HepG2 (cell line): Measurements from ENCODE around the gene RUVBL2. TPM values are rescaled to one million over a fixed set of nuclear protein-coding genes. Genes with fewer than 3 reads are reported as not detected.

Experiments
- ATAC-seq: fragments of 200-7000 bp; cut with Tn5 transposase; 3 replicates; pipeline ENCODE4 v1.9.1; 2020; ENCODE audit warnings: mild to moderate bottlenecking, moderate library complexity
- BruUV-seq: library from RNA; stranded (reverse); fragments of 400-500 nt; replicated peaks from 2 replicates; lab custom pipeline; 2021; lab: Mats Ljungman, UMichigan
- CTCF ChIA-PET: fragments of 300-600 bp; formaldehyde crosslinking; extraction: SDS; loops from one replicate; lab custom pipeline; 2021; ENCODE audit warnings: low total read pairs, inconsistent platforms, low intra/inter-chr PET ratio; lab: Yijun Ruan, JAX
- POLR2A ChIA-PET: fragments of 350-600 bp; sonication (Branson Sonifier 250); formaldehyde crosslinking; loops from one replicate; lab custom pipeline; 2020; ENCODE audit warnings: antibody characterized with exemption, inconsistent platforms; lab: Yijun Ruan, JAX
- DNase-seq: peaks from one replicate; pipeline ENCODE4 v3.0.0-alpha.2; 2015; ENCODE audit warnings: low spot score
- FAIRE-seq: peaks from 3 replicates; lab custom pipeline; 2011; peaks lifted over from hg19 to GRCh38; lab: Jason Lieb, UNC
- H2AFZ ChIP-seq: one replicate; pipeline ENCODE4 v1.6.1; 2011; ENCODE audit warnings: low read length, inconsistent platforms
- H3K27ac ChIP-seq: fragments of 300-600 bp; 3 replicates; pipeline ENCODE4 v1.8.0; 2011; ENCODE audit warnings: mixed run types, mild to moderate bottlenecking, mixed read lengths, low read length, inconsistent platforms; ENCODE audit not compliant: insufficient read depth; ENCODE audit errors: extremely low read length
- H3K27me3 ChIP-seq, 2 experiments: fragments of 200-600 bp in 1 of 2; 2 replicates in 1 of 2; 3 replicates in 1 of 2; pipeline versions ENCODE4 v1.6.0 to v1.8.0; 2011; ENCODE audit warnings: low read length in 2 of 2, mild to moderate bottlenecking in 2 of 2, moderate library complexity in 2 of 2, inconsistent platforms in 1 of 2; ENCODE audit not compliant: insufficient read depth in 2 of 2, control insufficient read depth in 1 of 2
- H3K36me3 ChIP-seq, 2 experiments: fragments of 200-600 bp in 1 of 2; replicated peaks in 1 of 2; 2 replicates in 1 of 2; 3 replicates in 1 of 2; pipeline versions ENCODE4 v1.5.1 to v1.8.0; 2011; ENCODE audit warnings: low read length in 2 of 2, inconsistent platforms in 1 of 2; ENCODE audit not compliant: insufficient read depth in 2 of 2, control insufficient read depth in 1 of 2
- H3K4me1 ChIP-seq: 2 replicates; pipeline ENCODE4 v1.5.1; 2012; ENCODE audit warnings: low read length, inconsistent platforms; ENCODE audit not compliant: insufficient read depth
- H3K4me2 ChIP-seq: 2 replicates; pipeline ENCODE4 v1.6.0; 2011; ENCODE audit warnings: low read depth, low read length, inconsistent platforms
- H3K4me3 ChIP-seq, 3 experiments: fragments of 200-600 bp in 1 of 3; sonication (generic), shearing (Covaris generic) in 1 of 3; replicated peaks in 1 of 3; 2 replicates each; pipeline ENCODE4 v1.5.1; 2011 to 2016; ENCODE audit warnings: low read length in 3 of 3, inconsistent platforms in 2 of 3, low read depth in 2 of 3, mild to moderate bottlenecking in 2 of 3, control low read depth in 1 of 3, mixed read lengths in 1 of 3; ENCODE audit not compliant: insufficient read depth in 1 of 3
- H3K79me2 ChIP-seq: one replicate; pipeline ENCODE4 v1.6.1; 2011; ENCODE audit warnings: low read length, inconsistent platforms; ENCODE audit not compliant: insufficient read depth
- H3K9ac ChIP-seq: 2 replicates; pipeline ENCODE4 v1.6.0; 2011; ENCODE audit warnings: mild to moderate bottlenecking, low read depth, low read length, inconsistent platforms; ENCODE audit not compliant: insufficient read depth
- H3K9me3 ChIP-seq: 2 replicates; pipeline ENCODE4 v1.5.1; 2012; ENCODE audit warnings: mild to moderate bottlenecking, low read length
- H4K20me1 ChIP-seq: 2 replicates; pipeline ENCODE4 v1.6.0; 2011; ENCODE audit warnings: inconsistent platforms, mild to moderate bottlenecking, low read length, moderate library complexity; ENCODE audit not compliant: insufficient read depth
- CAMTA2 ChIP-seq: sonication (generic); formaldehyde crosslinking; IDR thresholded peaks from 2 replicates; pipeline ENCODE4 v1.4.0; 2020; ENCODE audit warnings: mild to moderate bottlenecking, missing genetic modification reagents, borderline replicate concordance
- CENPT ChIP-seq: sonication (generic); formaldehyde crosslinking; IDR thresholded peaks from 2 replicates; pipeline ENCODE4 v1.8.0; 2022; ENCODE audit warnings: low read depth, mild to moderate bottlenecking, moderate library complexity, missing genetic modification reagents
- DZIP1 ChIP-seq: sonication (generic); formaldehyde crosslinking; IDR thresholded peaks from 2 replicates; pipeline ENCODE4 v1.5.0; 2020; ENCODE audit warnings: mild to moderate bottlenecking, missing genetic modification reagents
- NCOA2 ChIP-seq: sonication (generic); formaldehyde crosslinking; IDR thresholded peaks from 2 replicates; pipeline ENCODE4 v1.8.0; 2022; ENCODE audit warnings: inconsistent platforms
- PCBP1 ChIP-seq: fragments of 200-400 bp; formaldehyde crosslinking; IDR thresholded peaks from 2 replicates; pipeline ENCODE4 v1.6.1; 2017; ENCODE audit warnings: mild to moderate bottlenecking, low read depth, low read length, borderline replicate concordance
- TEAD2 ChIP-seq: sonication (generic); formaldehyde crosslinking; IDR thresholded peaks from 2 replicates; pipeline ENCODE4 v1.9.0; 2021; ENCODE audit warnings: missing genetic modification reagents
- XRCC5 ChIP-seq: fragments of 200-400 bp; formaldehyde crosslinking; optimal IDR thresholded peaks from 2 replicates; pipeline ENCODE3; 2017; ENCODE audit warnings: mild to moderate bottlenecking, low read length
- ZNF547 ChIP-seq: sonication (generic); formaldehyde crosslinking; IDR thresholded peaks from 2 replicates; pipeline ENCODE4 v1.5.1; 2020; ENCODE audit warnings: mild to moderate bottlenecking, missing genetic modification reagents
- ZNF768 ChIP-seq: sonication (generic); formaldehyde crosslinking; IDR thresholded peaks from 2 replicates; pipeline ENCODE4 v1.4.0; 2020; ENCODE audit warnings: missing genetic modification reagents
- WGBS: methylation state at CpG from one replicate; pipeline ENCODE4 v1.1.6; 2017; ENCODE audit warnings: low lambda C conversion rate; 5-methylcytosine and 5-hydroxymethylcytosine counted together
- in situ Hi-C: cut with HindIII; loops from 2 replicates; pipeline ENCODE4 v1.10.0; 2017; ENCODE audit warnings: low pct_unique_long_range_greater_than_20kb; ENCODE audit not compliant: extremely low pct_ligation_motif_present
- intact Hi-C: fragments of 100-400 bp; cut with micrococcal nuclease; formaldehyde crosslinking; loops from one replicate; pipeline ENCODE4 v1.10.0; 2022; ENCODE audit not compliant: unreplicated experiment
- polyA plus RNA-seq, 8 experiments: library from polyadenylated mRNA; depleted of rRNA in 3 of 8; stranded (reverse) in 7 of 8; unstranded in 1 of 8; fragments of >200 nt; fragmentation: Illumina TruSeq in 4 of 8; extraction: Trizol in 4 of 8; gene quantifications; 2 replicates each; pipeline versions ENCODE4 v1.2.1 to v1.2.3, GENCODE V29; 2011 to 2016; ENCODE audit warnings: low read depth in 4 of 8, missing spikeins in 1 of 8, mixed read lengths in 1 of 8; ENCODE audit not compliant: insufficient read depth in 1 of 8
- total RNA-seq, 5 experiments: library from RNA; depleted of rRNA; stranded (reverse); fragments of >200 nt; fragmentation: Illumina TruSeq; extraction: Trizol; gene quantifications; 2 replicates each; pipeline ENCODE4 v1.2.3, GENCODE V29; 2016; ENCODE audit warnings: low read depth in 1 of 5
- TF ChIP-seq, protein P1 (sequence below): sonication (generic); formaldehyde crosslinking; IDR thresholded peaks from 2 replicates; pipeline ENCODE4 v1.4.0; 2020; ENCODE audit warnings: mild to moderate bottlenecking, missing genetic modification reagents

RUVBL2 gene
- total and polyA plus RNA-seq, 2 of the 13 experiments (the other 11 are each of a cell fraction or from before 2014, with no cell fraction given): 120 to 122 TPM

GRCh38 chr19:48969276-48970138 is 24.2 kb upstream of the RUVBL2 start:
- ATAC-seq: peak; percentile 3
- POLR2A ChIA-PET: interaction anchor here (1.0 to 3.8 kb wide), 9 partner anchors 8 to 174 kb away, joined by 4 to 24 read pairs (median 10); partner anchors contain the start of genes BAX, DHDH, GYS1 and PPP1R15A
- Histone ChIP-seq H3K4me1 (peaks cover 18% of the 10 kb centered on the region), H3K79me2 (peaks cover 19% of the 10 kb centered on the region), H4K20me1 (peaks cover 33% of the 10 kb centered on the region), H3K4me2 (no peak overlapping the region), H3K4me3 (no peak overlapping the region), H3K27me3 (no peaks in the 10 kb centered on the region; a peak in 1 of 5 replicates), H3K9ac (no peak overlapping the region), H3K27ac (no peak overlapping the region), H3K36me3 (peaks cover 9 to 34% of the 10 kb centered on the region in 2 experiments), H2AFZ (no peak overlapping the region), H3K9me3 (no peaks in the 10 kb centered on the region)
- CTCF ChIA-PET: interaction anchor here (0.9 kb wide), 1 partner anchor 35 kb away, joined by 4 read pairs; no protein-coding TSS in a partner anchor
- WGBS: 97% methylated on average over 32 of the region's 45 CpGs
- no peak for FAIRE-seq
- in situ Hi-C loops: no loop called here
- intact Hi-C loops: loop anchor here (2.0 to 10.0 kb wide), 3 partner anchors 35 to 185 kb away; partner anchors contain the start of gene PPP1R15A
- no TSS peak for BruUV-seq
- no peak for DNase-seq
- TF ChIP-seq ZNF547 (CRISPR knock-in tag) (no peak), CAMTA2 (CRISPR knock-in tag) (no peak), NCOA2 (no peak), ZNF768 (CRISPR knock-in tag) (peak; percentile 15; the same call in 1 of the 2 replicates), XRCC5 (no peak), CENPT (no peak), DZIP1 (CRISPR knock-in tag) (no peak), TEAD2 (CRISPR knock-in tag) (no peak), PCBP1 (0 out of 2 replicates have a peak, but pooled peaks have one; percentile 23)
- TF ChIP-seq, protein P1, sequence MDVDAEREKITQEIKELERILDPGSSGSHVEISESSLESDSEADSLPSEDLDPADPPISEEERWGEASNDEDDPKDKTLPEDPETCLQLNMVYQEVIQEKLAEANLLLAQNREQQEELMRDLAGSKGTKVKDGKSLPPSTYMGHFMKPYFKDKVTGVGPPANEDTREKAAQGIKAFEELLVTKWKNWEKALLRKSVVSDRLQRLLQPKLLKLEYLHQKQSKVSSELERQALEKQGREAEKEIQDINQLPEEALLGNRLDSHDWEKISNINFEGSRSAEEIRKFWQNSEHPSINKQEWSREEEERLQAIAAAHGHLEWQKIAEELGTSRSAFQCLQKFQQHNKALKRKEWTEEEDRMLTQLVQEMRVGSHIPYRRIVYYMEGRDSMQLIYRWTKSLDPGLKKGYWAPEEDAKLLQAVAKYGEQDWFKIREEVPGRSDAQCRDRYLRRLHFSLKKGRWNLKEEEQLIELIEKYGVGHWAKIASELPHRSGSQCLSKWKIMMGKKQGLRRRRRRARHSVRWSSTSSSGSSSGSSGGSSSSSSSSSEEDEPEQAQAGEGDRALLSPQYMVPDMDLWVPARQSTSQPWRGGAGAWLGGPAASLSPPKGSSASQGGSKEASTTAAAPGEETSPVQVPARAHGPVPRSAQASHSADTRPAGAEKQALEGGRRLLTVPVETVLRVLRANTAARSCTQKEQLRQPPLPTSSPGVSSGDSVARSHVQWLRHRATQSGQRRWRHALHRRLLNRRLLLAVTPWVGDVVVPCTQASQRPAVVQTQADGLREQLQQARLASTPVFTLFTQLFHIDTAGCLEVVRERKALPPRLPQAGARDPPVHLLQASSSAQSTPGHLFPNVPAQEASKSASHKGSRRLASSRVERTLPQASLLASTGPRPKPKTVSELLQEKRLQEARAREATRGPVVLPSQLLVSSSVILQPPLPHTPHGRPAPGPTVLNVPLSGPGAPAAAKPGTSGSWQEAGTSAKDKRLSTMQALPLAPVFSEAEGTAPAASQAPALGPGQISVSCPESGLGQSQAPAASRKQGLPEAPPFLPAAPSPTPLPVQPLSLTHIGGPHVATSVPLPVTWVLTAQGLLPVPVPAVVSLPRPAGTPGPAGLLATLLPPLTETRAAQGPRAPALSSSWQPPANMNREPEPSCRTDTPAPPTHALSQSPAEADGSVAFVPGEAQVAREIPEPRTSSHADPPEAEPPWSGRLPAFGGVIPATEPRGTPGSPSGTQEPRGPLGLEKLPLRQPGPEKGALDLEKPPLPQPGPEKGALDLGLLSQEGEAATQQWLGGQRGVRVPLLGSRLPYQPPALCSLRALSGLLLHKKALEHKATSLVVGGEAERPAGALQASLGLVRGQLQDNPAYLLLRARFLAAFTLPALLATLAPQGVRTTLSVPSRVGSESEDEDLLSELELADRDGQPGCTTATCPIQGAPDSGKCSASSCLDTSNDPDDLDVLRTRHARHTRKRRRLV (CRISPR knock-in tag): 0 out of 2 replicates have a peak, but pooled peaks have one; percentile 31
